ENCODE measurements around the gene CNMD.
"Not testable (repeated sequence)": the region's sequence is repeated elsewhere in the genome, so short reads cannot be mapped to it uniquely, and the experiment has no call there.

The CNMD gene

DNA sequence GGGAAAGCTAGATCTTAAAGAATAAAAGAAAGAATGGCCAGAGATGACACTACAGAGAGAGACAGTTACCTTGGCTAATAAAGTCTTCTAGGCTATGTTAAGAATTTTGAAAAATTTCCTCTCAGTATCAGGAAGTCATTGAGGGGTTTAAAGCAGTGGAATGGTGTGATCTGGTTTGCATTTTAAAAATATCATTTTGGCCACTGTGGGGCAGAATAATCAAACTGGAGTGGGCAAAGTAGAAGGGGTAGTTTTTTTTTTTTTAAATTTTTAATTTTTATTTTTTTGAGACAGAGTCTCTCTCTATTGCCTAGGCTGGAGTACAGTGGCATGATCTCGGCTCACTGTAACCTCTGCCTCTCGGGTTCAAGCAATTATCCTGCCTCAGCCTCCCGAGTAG is 4.4 kb upstream of the CNMD start:
- no peak for DNase-seq

DNA sequence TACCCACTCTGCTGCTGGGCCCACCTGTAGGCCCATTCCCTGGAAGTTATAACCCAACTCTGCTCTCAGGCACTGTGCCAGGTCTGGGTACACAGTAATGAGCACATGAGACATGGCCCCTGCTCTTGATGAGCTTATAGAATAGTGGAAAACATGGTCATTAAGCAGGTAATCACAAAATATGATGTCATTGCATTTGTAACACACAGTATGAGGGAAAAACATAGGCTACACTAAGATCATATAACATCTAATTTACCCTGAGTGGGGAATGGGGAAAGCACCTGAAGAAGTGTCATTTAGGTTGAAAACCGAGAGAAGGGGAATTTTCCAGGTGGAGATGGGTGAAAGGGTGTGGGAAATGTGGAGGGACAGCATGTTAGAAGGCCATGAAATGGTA is 3.9 kb upstream of the CNMD start:
- no peak for DNase-seq

DNA sequence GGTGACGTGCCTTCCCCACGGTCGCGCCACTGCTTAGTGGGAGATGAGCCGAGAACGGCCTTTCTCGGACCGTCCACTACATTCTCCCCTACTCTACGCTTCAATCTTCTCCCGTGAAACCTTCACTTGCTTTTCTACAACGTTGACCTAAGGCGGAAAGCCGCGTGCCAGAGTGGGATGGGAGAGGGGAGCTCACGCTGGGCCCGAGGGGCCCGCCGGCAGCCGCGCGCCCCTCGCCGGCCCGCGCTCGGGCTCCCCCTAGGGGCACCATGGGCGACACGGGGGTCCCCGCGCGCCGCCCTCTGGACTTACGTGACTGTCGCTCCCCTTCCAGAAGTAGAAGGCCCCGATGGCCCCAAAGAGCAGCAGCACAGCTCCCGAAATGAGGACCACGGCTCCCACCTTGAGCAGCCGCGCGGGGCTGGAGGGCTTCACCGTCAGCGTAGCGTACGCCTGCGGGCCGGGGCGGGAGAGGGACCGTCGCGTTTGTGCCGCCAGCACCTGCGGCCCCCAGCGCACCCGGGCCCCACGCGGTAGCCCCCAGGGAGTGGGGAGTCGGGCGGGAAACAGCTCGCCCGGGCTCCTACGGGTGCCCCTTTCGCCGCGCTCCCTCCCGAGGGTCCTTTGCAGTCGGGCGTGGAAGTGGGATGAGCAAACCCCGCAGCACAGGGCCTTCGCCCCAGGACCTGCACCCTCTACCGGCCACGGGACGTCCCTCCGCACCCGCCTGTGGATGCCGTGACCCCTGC is 727 bp downstream of the CNMD start:
- DNase-seq = peak; percentile 68

DNA sequence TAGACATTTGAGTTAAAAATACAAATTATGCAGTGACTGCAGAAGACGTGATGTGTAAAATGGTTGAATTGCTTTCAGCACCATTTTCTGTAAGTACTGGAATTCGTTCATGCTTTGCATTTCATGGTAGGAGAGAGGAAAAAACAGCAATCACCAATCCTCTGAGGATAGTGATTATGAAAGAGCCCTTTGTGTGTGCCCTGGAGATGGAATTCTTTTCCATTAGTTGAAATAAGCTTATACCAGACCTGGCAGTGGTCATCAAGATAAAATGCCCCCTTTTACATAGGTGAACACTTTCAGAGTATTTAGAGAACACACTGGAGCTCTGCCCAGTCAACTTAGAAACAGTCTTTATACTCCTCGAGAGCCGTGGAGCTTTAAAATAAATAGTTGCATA is 1.7 kb downstream of the CNMD start:
- peak; percentile 51 for DNase-seq

DNA sequence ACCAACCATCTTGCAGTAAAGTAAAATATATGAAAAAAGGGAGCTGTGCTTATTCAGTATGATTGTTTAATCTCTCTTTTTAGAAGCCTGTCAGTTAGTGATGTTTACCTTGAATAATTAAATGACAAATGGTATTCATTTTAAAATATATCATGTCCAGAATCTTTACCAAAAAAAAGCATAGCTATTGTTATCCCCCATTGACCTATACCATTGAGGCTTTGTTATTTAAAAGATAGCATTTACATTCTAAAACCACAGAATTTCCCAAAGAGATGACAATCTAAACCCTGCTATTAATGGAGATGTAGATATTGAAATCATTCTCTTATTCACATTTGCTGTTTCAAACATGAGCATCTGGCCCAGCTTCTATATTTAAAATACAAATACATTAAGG is 2.2 kb downstream of the CNMD start:
- no peak for DNase-seq

DNA sequence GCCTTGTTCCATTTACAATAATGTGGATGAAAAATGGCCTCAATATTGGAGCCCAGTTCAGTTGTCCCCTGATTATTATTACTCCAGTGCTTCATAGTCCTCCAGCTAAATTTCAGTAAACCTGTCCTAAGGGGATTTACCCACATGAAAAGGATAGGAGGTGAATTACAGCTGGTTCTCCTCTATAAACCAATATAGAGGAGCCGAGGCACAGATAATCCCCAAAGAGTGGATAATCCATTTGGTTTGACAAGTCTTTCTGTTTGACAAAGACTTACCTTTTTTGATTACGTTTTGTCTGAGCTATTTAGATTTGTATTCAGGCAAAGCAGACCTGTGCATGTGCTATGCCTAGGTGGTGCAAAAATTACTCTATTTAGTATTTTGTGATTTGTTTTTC is 2.7 kb downstream of the CNMD start:
- DNase-seq = no peak

DNA sequence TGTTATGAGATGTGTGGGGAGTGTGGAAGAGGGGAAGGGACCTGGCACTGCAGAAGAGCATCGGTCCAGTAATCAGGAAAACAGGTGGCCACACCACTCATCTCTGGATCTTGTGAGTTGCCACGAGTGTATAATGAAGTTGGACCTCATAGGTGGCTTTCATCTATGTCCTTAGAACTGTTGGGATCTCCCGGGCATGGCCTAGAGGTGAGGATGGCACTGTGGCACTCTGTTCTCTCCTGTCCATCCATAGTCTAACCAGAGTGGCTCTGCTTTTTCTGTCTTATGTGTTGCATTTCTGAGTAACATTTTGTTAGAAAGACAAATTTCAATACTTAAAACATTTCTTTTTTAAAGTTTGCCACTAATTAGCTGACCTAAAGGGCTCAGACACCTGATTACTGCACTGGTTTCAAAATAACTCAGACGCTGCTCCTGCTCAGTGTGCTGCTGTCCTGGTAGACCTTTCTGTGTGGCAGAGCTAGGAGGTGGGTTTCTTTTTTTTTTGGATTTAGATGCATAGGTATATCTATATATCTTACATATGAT is 5.5 kb downstream of the CNMD start:
- no peak for DNase-seq

DNA sequence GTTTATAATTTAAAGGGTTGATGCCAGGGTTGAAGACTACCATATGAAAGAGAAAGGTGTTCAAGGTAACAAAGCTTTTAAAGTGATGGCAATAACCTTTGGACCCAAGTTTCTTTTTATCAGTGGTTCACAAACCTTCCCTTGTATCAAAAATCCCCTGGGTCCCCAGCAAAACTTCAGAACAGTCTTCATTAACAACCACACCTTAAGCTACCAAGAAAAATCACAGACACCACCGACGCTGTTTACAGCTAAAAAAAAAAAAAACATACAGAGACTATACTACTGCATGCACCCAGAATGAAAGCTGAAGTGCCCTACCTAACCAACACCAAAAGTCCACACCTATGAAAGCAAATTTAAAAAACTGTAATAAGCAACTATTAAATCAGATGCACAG is 13.4 kb downstream of the CNMD start:
- no peak for DNase-seq

DNA sequence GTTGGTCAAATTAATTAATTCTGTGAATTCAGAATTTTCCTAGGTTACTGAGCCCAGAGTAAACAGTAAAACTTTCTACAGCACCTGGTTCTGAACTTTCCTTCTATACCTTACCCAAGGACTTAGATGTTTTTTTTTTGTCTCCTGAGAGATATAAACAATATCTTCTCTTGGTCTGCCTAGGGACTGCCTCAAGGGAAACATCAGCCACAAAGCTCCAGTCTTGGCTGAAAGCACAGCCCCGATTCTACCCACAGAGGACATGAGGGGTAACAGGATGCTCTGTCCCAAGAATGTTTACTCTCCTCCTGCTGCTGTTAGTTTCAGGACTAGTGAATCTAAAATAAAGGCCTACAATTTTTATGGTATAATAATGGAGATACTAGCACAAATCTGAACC is 14.3 kb downstream of the CNMD start:
- DNase-seq = no peak

DNA sequence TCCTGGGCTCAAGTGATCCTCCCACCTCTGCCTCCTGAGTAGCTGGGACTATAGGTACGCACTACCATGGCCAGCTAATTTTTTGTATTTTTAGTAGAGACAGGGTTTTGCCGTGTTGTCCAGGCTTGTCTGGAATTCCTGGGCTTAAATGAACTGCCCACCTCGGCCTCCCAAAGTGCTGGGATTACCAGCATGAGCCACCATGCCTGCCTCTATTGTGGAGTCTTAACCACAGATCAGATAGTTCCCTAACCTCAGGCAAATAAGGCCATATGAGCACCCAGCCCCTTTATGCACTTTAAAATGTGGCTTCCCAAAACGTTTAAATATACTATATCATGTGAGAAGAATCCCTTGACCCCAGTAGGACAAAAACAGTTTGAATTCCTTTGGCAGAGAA is 16.4 kb downstream of the CNMD start:
- DNase-seq = no peak

DNA sequence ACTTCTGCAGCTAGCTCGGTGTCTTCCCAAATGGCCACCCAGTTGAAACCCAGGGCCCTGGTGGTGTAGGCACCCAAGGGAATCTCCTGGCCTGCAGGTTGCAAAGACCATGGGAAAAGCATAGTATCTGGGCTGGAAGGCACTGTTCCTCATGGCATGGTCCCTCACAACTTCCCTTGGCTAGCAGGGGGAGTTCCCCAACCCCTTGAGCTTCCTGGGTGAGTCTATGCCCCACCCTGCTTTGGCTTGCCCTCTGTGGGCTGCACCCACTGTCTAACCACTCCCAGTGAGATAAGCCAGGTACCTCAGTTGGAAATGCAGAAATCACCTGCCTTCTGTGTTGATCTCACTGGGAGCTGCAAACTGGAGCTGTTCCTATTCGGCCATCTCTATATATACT is 18.3 kb downstream of the CNMD start:
- DNase-seq = not testable (repeated sequence)

DNA sequence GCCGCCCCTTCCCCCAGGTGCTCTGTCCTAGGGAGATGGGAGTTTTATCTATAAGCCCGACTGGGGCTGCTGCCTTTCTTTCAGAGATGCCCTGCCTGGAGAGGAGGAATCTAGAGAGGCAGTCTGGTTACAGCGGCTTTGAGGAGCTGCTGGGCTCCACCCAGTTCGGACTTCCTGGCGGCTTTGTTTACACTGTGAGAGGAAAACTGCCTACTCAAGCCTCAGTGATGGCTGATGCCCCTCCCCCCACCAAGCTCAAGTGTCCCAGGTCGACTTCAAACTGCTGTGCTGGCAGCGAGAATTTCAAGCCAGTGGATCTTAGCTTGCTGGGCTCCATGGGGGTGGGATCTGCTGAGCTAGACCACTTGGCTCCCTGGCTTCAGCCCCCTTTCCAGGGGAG is 18.7 kb downstream of the CNMD start:
- not testable (repeated sequence) for DNase-seq

DNA sequence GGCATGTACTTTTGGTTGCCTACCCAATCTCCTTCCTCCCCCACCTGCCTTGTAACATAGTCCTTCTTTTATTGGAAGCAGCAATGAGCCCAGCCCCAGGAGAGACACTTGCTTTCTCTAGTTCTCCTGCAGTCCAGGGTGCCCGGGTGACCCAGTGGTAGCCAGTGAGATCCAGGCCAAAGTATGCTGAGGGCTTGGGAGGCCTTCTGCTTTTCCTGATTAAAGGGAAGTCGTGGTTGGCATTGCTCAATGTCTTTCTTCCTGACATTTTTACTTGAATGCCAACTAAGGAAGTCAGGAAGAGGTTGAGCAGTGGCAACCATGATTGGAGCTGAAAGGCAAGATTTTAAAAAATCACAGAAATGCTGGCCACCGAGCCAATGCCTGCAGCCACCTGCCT is 25.7 kb downstream of the CNMD start:
- DNase-seq = no peak

DNA sequence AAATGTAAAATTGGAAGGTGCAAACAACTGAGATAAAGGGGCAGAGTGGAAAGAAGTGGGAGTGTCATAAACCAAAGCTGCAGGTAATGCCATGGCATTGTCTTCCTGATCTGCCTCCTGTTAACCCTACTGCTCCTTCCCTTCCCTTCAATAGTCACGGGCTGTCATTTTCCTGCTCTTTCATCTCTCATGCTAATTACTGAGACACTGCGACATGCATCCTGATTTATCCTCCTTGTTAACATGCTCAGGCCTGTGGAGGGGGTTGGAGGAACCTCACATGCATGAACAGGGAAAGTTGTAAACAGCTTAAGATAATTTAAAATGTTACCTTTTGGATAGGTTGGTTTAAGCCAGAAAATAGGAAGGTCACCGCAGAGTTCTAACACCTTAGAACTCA is 27.2 kb downstream of the CNMD start:
- no peak for DNase-seq

DNA sequence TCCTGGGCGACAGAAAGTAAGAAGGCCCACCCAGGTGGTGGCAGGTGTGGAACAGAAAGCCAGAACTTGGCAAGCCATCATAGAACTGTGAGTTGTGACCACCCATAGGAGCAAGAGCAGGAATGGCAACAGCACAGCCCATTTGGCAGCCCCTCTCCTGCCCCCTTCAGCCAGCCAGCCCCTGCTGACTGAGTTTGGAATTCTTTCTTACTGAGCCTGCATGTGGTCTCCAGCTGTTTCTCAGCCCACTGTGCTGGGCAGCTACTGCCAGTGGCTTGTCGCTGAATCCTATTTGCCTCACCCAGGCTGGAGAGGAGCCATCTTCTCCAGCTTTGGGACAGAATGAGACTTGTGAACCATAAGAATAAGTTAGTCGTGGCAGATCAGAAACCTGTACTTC is 28.3 kb downstream of the CNMD start:
- peak; percentile 56 for DNase-seq

DNA sequence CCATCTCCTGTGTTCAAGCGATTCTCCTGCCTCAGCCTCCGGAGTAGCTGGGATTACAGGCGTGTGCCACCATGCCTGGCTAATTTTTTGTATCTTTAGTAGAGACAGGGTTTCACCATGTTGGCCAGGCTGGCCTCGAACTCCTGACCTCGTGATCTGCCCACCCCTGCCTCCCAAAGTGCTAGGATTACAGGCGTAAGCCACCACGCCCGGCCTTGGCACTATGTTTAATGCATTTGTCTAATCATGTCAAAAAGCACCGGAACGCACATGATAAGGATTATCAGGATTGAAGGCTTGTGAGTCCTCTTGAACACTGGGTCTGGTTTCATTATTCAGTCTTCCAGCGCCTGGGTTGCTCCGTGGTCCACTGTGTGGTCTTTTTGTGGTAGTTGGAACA is 31.4 kb downstream of the CNMD start:
- not testable (repeated sequence) for DNase-seq

DNA sequence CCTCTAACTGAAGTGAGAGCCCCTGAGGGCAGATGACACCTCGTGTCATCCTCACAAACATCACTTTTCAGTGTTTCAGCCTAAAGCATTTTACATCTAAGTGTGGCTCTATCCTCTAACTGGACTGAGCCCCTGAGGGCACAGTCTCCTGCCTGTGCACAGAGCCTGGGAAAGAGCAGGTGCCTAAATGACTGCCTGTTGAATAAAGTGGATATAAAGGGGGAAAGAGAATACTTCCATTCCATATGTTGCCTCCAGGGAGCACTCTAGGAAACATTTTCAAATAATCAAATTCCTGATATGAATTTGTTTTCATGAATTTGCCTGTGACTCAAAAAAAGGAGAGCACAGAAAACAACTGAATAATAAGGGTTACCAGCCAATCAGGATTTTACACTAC is 32.2 kb downstream of the CNMD start:
- DNase-seq = peak; percentile 67

DNA sequence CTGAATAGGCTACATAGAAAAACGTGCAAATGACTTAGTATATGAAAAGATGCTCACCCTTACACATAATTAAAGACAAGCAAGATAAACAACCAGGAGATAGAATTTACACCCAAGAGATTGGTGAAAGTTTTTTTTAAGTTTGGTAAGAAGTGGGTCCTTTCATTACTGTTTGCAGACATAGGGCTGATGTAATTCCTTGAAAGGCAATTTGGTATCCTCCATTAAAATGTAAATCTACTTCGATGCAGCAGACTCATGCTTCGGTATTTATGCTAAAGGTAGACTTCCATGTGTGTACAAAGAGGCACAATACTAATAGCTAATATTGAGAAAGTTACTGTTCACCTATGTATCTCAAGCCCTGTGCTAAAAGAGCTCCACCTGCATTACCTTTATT is 33.5 kb downstream of the CNMD start:
- no peak for DNase-seq

DNA sequence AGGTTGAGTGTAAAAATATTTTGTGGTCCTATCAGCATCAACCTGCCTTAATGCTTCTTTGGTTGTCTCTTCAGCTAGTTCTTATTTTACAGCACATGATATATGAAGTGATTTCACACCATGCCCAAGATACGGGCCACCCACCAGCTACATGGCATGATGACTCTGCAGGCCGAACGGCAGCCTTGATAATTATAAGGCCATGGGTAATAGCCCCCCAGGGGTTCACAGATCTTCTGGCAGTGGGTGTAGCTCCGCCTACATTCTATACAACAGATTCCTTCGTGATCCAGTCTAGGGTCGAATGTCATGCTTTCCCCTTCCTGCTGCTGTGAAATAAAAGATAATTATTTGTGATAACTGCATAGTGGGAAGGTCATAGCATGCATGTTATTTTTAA is 36.1 kb downstream of the CNMD start:
- DNase-seq = no peak

DNA sequence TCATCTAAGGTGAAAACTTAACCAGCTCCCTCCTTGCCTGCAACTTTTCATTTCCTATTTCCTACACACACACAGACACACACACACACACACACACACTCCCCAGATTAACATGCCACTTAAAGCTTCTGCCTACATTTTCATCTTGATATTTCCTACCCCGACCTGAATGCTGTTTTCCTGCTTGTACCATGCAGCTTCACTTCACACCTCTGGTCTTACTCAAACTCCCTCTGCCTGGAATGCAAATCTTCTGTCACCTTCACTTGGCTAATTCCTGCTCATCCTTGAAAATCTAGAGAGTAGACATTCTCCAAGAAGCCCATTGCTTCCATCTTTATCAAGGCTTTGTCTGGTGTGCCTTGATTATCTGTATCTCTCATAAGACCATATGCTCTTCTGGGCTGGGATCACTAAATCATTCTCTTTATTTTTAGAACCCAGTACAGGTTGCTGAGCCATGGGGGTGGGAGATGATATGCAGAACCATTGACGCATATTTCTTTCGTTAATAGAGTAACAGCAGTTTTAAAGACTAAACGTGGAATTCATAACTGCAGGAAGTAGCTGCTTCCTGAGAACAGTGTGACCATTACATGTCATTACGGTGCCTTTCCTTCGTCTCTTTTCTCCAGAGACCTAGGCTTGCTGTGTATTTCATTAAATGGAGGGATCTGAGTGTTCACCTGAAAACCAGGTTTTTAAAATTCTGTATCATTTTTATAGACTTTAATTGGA is 37.7 kb downstream of the CNMD start:
- DNase-seq = no peak

DNA sequence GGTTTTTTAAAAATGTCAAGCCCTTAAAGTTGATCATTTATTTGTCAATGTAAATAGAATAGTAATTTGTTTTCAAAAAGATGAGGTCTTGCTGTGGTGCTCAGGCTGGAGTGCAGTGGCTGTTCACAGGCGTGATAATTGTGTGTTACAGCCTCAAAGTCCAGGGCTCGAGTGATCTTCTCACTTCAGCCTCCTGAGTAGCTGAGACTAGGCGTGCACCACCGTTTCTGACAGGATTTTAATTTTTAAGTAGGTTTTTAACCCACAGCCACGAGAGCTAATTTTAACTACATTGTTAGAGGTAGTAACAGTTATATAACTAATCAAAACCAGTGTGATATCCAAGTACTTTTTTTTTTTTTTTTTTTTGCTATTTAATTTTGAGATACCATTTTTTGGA is 43.1 kb downstream of the CNMD start:
- no peak for DNase-seq

DNA sequence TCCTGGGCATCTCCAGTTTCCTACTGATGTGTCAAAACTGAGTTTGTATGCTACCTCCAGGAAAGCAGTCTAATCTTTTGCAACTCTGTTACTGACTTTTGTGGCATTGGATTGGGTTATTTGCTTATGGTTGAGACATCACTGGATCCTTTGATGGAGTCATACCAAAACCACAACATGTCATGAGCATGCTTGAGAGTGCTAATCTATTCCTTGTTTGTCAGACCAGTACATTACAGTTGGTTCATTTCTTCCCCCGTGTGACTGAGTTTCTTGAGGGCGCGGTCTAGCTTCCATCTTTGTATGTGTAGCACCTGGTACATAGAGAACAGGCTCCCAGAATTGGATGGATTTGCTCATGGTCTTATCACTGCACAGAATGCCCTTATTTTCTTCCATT is 43.8 kb downstream of the CNMD start:
- no peak for DNase-seq

DNA sequence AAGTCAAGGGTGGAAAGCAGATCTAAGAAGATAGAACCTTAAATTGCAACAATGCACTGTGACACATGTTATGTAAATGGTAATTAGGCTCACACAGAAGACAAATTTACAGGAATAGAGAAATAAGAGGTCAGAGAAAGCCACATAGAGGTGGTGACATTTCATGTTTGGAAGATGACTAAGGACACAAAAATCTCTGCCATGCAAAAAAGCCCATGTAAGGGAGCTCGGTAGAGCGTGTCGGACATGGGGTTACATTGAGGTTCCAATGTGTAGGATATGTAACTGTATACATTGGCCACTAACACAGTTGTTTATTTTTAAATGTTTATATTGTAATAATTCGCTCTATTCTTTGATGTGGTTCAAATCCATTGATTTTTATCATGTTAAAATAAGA is 53.2 kb downstream of the CNMD start:
- DNase-seq = no peak

DNA sequence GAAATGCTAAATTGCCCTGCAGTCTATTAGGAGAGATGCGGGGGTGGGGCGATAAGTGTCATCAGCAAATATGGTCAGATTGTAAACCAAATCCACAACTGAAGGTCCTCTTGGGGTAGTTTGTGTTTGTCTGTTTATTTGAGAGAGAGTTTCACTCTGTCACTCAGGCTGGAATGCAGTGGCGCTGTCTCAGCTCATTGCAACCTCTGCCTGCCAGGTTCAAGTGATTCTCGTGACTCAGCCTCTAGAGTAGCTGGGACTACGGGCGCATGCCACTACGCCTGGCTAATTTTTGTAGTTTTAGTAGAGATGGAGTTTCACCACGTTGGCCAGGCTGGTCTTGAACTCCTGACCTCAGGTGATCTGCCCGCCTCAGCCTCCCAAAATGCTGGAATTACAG is 53.8 kb downstream of the CNMD start:
- peak; percentile 58 for DNase-seq

DNA sequence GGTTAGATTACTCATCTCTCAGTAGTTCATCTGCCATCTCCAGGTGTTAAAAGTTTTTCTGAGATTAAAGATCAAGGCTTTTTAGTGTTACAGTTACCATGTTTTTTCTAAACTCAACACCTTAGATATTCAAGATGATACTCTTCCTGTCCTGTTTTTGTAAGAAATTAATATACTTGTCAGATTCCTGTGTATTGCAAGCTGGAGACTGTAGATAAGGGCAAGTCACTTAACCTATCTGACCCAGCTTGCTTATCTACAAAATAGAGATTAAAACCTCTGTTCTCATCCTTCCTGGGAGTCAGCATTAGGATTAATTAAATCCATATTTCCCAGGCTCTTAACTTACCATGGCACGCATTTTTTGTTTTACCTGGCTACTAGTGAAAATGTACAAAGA is 61.8 kb downstream of the CNMD start:
- no peak for DNase-seq
